Liver (tissue), 9 donors: Measurements from ENCODE around the gene EPHB6. TPM values are rescaled to one million over a fixed set of nuclear protein-coding genes. Genes with fewer than 3 reads are reported as not detected.

Experiments
- DNase-seq: peaks from one replicate; pipeline ENCODE4 v3.0.0-alpha.2; 2017; ENCODE audit warnings: low spot score
- H3K27ac ChIP-seq, 2 donors: one replicate each; pipeline ENCODE4 v1.7.0; 2013; ENCODE audit warnings: inconsistent platforms in 2 of 2, low read length in 2 of 2, control low read depth in 1 of 2, low read depth in 1 of 2, mild to moderate bottlenecking in 1 of 2
- H3K27me3 ChIP-seq, 4 donors: one replicate each; pipeline versions ENCODE4 v1.6.1 to v1.7.0; 2013; ENCODE audit warnings: low read length in 3 of 4, inconsistent platforms in 1 of 4, mild to moderate bottlenecking in 1 of 4, moderate library complexity in 1 of 4; ENCODE audit not compliant: control insufficient read depth in 4 of 4, insufficient read depth in 4 of 4
- H3K36me3 ChIP-seq, 4 donors: one replicate each; pipeline versions ENCODE4 v1.6.1 to v1.7.0; 2013; ENCODE audit warnings: low read length in 3 of 4, mild to moderate bottlenecking in 3 of 4, low read depth in 1 of 4, moderate library complexity in 1 of 4; ENCODE audit not compliant: control insufficient read depth in 4 of 4, insufficient read depth in 3 of 4
- H3K4me1 ChIP-seq, 4 donors: one replicate each; pipeline versions ENCODE4 v1.6.1 to v1.7.0; 2013; ENCODE audit warnings: low read length in 3 of 4, mild to moderate bottlenecking in 3 of 4, moderate library complexity in 1 of 4; ENCODE audit not compliant: control insufficient read depth in 4 of 4, insufficient read depth in 4 of 4
- H3K4me3 ChIP-seq, 3 donors: one replicate each; pipeline versions ENCODE4 v1.6.1 to v1.7.0; 2013; ENCODE audit warnings: low read length in 3 of 3, control low read depth in 1 of 3, low read depth in 1 of 3, mild to moderate bottlenecking in 1 of 3
- H3K9ac ChIP-seq, 2 donors: one replicate each; pipeline ENCODE4 v1.7.0; 2013; ENCODE audit warnings: low read length in 2 of 2, mild to moderate bottlenecking in 2 of 2, moderate library complexity in 2 of 2, control low read depth in 1 of 2, low read depth in 1 of 2
- H3K9me3 ChIP-seq, 4 donors: one replicate each; pipeline versions ENCODE4 v1.6.1 to v1.7.0; 2013; ENCODE audit warnings: low read length in 3 of 4; ENCODE audit not compliant: control insufficient read depth in 4 of 4
- ATF3 ChIP-seq: IDR thresholded peaks from 2 replicates; pipeline ENCODE4 v1.6.1; 2016; ENCODE audit warnings: antibody characterized with exemption
- FOXA1 ChIP-seq: IDR thresholded peaks from 2 replicates; pipeline ENCODE4 v1.6.1; 2016; ENCODE audit warnings: antibody characterized with exemption
- FOXA2 ChIP-seq: IDR thresholded peaks from 2 replicates; pipeline ENCODE4 v1.6.1; 2016; ENCODE audit warnings: antibody characterized with exemption
- GABPA ChIP-seq, 2 donors: IDR thresholded peaks in 1 of 2; conservative IDR thresholded peaks in 1 of 2; 2 replicates each; pipeline ENCODE4 v1.6.1; 2016; ENCODE audit warnings: antibody characterized with exemption in 2 of 2, mild to moderate bottlenecking in 1 of 2, moderate library complexity in 1 of 2
- HNF4A ChIP-seq, 2 donors: conservative IDR thresholded peaks; 2 replicates each; pipeline ENCODE4 v1.6.1; 2016; ENCODE audit warnings: antibody characterized with exemption in 2 of 2, mild to moderate bottlenecking in 2 of 2
- HNF4G ChIP-seq: IDR thresholded peaks from 2 replicates; pipeline ENCODE4 v1.6.1; 2016; ENCODE audit warnings: antibody characterized with exemption
- JUND ChIP-seq, 2 donors: IDR thresholded peaks; 2 replicates each; pipeline ENCODE4 v1.6.1; 2016; ENCODE audit warnings: antibody characterized with exemption in 2 of 2
- NR2F2 ChIP-seq: IDR thresholded peaks from 2 replicates; pipeline ENCODE4 v1.6.1; 2016; ENCODE audit warnings: antibody characterized with exemption
- RAD21 ChIP-seq, 2 donors: IDR thresholded peaks; 2 replicates each; pipeline ENCODE4 v1.6.1; 2016; ENCODE audit warnings: antibody characterized with exemption in 2 of 2, mild to moderate bottlenecking in 2 of 2
- RXRA ChIP-seq, 2 donors: IDR thresholded peaks; 2 replicates each; pipeline ENCODE4 v1.6.1; 2017 to 2018; ENCODE audit warnings: antibody characterized with exemption in 2 of 2, mild to moderate bottlenecking in 1 of 2
- SP1 ChIP-seq: IDR thresholded peaks from 2 replicates; pipeline ENCODE4 v1.6.1; 2018; ENCODE audit warnings: antibody characterized with exemption, mild to moderate bottlenecking
- TAF1 ChIP-seq: conservative IDR thresholded peaks from 2 replicates; pipeline ENCODE4 v1.6.1; 2016; ENCODE audit warnings: antibody characterized with exemption, mild to moderate bottlenecking
- YY1 ChIP-seq: IDR thresholded peaks from 2 replicates; pipeline ENCODE4 v1.6.1; 2016; ENCODE audit warnings: antibody characterized with exemption, mild to moderate bottlenecking
- WGBS: extraction: QIAGEN DNeasy Blood & Tissue Kit; methylation state at CpG from one replicate; pipeline ENCODE4 v1.1.7; 2013; 5-methylcytosine and 5-hydroxymethylcytosine counted together
- polyA plus RNA-seq, 2 donors: library from polyadenylated mRNA; stranded (reverse) in 1 of 2; unstranded in 1 of 2; fragments of 200-250 nt in 1 of 2; fragments of >200 nt in 1 of 2; fragmentation: Nextera tagmentation in 1 of 2; extraction: Ambion mirVana in 1 of 2; gene quantifications; one replicate each; pipeline versions ENCODE4 v1.2.1 to v1.2.3, GENCODE V29; 2013 to 2015
- total RNA-seq, 2 donors: library from RNA; depleted of rRNA; stranded (reverse); fragments of >200 nt; gene quantifications; one replicate each; pipeline ENCODE4 v1.2.3, GENCODE V29; 2014
- TF ChIP-seq, protein P1 (sequence below): IDR thresholded peaks from 2 replicates; pipeline ENCODE4 v1.6.1; 2016; ENCODE audit warnings: antibody characterized with exemption
- TF ChIP-seq, protein P2 (sequence below): IDR thresholded peaks from 2 replicates; pipeline ENCODE4 v1.6.1; 2016; ENCODE audit warnings: antibody characterized with exemption, mild to moderate bottlenecking
- TF ChIP-seq, protein P3 (sequence below): IDR thresholded peaks from 2 replicates; pipeline ENCODE4 v1.6.1; 2016; ENCODE audit warnings: antibody characterized with exemption
- donor health status: healthy.
- donor health status: healthy.
- donor health status: healthy.
- donor health status: healthy.
- donor health status: healthy.

The EPHB6 gene
- total and polyA plus RNA-seq, 4 donors, result 1.2 to 4.3 (median 2.0) TPM

DNA sequence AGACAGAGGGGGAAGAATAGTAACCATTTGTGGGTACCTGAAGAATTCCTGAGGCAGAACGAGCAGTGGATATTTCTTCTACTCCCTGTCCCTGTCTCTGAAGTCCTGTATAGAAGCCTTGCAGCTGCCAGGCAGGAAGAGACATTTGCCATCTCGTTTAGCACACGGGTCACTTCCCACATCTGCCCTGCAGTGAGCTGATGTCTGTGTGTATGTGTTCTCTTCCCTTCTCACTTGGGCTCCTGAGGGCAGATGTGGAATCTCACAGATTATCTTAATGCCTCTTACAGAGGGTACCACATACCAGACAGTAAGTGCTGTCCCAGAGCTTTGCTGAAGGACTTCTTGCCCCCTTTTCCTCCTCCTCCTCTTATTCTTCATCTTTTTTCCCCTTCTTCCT lies 44.8 kb downstream of the EPHB6 start:
- H3K9ac ChIP-seq, result no peak overlapping the region
- no peaks in the 10 kb centered on the region for H3K4me1 ChIP-seq
- H3K9me3 ChIP-seq, result no peaks in the 10 kb centered on the region
- peaks cover 0 to 5% (median 0%) of the 10 kb centered on the region in 4 donors for H3K27me3 ChIP-seq
- no peak for TF ChIP-seq ATF3
- no peak for TF ChIP-seq HNF4A (conservative IDR thresholded peaks at IDR 0.05)
- no peak for TF ChIP-seq FOXA2
- no peak for TF ChIP-seq HNF4G
- no peak for TF ChIP-seq JUND (IDR thresholded peaks at IDR 0.05)
- TF ChIP-seq RXRA (IDR thresholded peaks at IDR 0.05), result no peak
- TF ChIP-seq, protein P1, sequence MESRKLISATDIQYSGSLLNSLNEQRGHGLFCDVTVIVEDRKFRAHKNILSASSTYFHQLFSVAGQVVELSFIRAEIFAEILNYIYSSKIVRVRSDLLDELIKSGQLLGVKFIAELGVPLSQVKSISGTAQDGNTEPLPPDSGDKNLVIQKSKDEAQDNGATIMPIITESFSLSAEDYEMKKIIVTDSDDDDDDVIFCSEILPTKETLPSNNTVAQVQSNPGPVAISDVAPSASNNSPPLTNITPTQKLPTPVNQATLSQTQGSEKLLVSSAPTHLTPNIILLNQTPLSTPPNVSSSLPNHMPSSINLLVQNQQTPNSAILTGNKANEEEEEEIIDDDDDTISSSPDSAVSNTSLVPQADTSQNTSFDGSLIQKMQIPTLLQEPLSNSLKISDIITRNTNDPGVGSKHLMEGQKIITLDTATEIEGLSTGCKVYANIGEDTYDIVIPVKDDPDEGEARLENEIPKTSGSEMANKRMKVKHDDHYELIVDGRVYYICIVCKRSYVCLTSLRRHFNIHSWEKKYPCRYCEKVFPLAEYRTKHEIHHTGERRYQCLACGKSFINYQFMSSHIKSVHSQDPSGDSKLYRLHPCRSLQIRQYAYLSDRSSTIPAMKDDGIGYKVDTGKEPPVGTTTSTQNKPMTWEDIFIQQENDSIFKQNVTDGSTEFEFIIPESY, result no peak
- TF ChIP-seq FOXA1, result no peak
- no peak for TF ChIP-seq RAD21 (IDR thresholded peaks at IDR 0.05)
- no peak for TF ChIP-seq NR2F2
- no peak for TF ChIP-seq TAF1
- TF ChIP-seq, protein P2, sequence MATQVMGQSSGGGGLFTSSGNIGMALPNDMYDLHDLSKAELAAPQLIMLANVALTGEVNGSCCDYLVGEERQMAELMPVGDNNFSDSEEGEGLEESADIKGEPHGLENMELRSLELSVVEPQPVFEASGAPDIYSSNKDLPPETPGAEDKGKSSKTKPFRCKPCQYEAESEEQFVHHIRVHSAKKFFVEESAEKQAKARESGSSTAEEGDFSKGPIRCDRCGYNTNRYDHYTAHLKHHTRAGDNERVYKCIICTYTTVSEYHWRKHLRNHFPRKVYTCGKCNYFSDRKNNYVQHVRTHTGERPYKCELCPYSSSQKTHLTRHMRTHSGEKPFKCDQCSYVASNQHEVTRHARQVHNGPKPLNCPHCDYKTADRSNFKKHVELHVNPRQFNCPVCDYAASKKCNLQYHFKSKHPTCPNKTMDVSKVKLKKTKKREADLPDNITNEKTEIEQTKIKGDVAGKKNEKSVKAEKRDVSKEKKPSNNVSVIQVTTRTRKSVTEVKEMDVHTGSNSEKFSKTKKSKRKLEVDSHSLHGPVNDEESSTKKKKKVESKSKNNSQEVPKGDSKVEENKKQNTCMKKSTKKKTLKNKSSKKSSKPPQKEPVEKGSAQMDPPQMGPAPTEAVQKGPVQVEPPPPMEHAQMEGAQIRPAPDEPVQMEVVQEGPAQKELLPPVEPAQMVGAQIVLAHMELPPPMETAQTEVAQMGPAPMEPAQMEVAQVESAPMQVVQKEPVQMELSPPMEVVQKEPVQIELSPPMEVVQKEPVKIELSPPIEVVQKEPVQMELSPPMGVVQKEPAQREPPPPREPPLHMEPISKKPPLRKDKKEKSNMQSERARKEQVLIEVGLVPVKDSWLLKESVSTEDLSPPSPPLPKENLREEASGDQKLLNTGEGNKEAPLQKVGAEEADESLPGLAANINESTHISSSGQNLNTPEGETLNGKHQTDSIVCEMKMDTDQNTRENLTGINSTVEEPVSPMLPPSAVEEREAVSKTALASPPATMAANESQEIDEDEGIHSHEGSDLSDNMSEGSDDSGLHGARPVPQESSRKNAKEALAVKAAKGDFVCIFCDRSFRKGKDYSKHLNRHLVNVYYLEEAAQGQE, result no peak
- TF ChIP-seq, protein P3, sequence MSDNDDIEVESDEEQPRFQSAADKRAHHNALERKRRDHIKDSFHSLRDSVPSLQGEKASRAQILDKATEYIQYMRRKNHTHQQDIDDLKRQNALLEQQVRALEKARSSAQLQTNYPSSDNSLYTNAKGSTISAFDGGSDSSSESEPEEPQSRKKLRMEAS, result no peak
- 48% methylated on average over 3 of the region's 3 CpGs for WGBS
- no peaks in the 10 kb centered on the region for H3K36me3 ChIP-seq
- DNase-seq, result no peak
- no peak overlapping the region for H3K4me3 ChIP-seq
- H3K27ac ChIP-seq, result no peak overlapping the region

DNA sequence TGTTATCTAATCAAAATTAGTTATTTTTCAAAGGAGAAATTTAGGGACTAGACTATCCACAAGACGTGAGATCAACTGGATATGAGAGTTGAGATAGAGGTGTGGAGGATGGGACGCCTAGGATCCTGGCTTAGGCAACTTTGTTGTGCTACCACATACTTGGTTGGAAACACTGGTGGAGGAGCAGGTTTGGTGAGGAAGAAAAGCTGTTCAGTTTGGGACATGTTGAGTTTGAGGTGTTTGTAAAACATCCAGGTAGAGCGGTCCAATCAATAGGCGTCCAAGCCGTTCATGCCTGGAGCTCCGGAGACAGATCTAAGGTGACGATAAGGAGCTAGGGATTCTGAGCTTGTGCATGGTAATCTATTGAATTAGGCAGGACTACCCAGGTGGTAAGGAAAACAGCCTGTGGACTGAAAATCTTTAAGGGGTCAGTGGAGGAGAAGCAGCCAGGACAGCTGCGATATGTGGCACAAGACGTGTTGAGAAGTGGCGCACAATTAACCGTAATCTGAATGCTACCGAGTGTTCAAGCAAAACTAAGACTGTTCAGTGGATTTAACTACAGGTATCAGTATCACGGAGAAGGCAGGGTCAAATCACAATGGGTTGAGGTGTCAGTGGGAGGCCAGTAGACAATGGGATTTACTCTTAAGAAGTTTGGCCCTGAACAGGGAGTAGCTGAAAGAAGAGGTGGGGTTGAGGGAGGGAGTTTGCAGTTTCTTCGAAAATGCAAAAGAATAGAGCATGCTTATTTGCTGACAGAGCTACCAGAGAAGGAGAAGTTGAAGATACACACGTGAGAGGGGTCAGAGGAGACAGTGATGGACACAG lies 46.8 kb downstream of the EPHB6 start:
- Histone ChIP-seq H3K27me3 (peaks cover 0 to 5% (median 0%) of the 10 kb centered on the region in 4 donors), H3K9me3 (no peaks in the 10 kb centered on the region), H3K4me1 (no peaks in the 10 kb centered on the region), H3K36me3 (no peaks in the 10 kb centered on the region), H3K4me3 (no peak overlapping the region), H3K9ac (no peak overlapping the region), H3K27ac (no peak overlapping the region)
- WGBS, result 76% methylated on average over 15 of the region's 15 CpGs
- DNase-seq, result no peak
- TF ChIP-seq, protein P1, result no peak
- TF ChIP-seq HNF4G (no peak), YY1 (no peak), FOXA1 (no peak), ATF3 (no peak), RXRA (IDR thresholded peaks at IDR 0.05) (no peak), SP1 (no peak), FOXA2 (no peak), NR2F2 (no peak), GABPA (IDR thresholded peaks at IDR 0.05 in 1 of 2, conservative IDR thresholded peaks at IDR 0.05 in 1 of 2) (no peak), HNF4A (conservative IDR thresholded peaks at IDR 0.05) (no peak)
